ENCODE measurements around the gene MTMR11.

GRCh38 chr1:149896575-149896974 is 40.1 kb downstream of the MTMR11 start:
- no peak for TF ChIP-seq MLXIP (CRISPR knock-in tag; IDR thresholded peaks at IDR 0.05; ENCODE audit: borderline replicate concordance)
- TF ChIP-seq ATF6 (CRISPR knock-in tag; conservative IDR thresholded peaks at IDR 0.05) = no peak
- TF ChIP-seq GABPA (IDR thresholded peaks at IDR 0.05; ENCODE audit: low read depth, low read length) = no peak
- TF ChIP-seq GABPA (CRISPR knock-in tag; IDR thresholded peaks at IDR 0.05; ENCODE audit: low read depth) = no peak
- no peak for TF ChIP-seq CTCF (CRISPR knock-in tag; IDR thresholded peaks at IDR 0.05)
- TF ChIP-seq ARID4A (CRISPR knock-in tag; IDR thresholded peaks at IDR 0.05; ENCODE audit: borderline replicate concordance) = no peak
- no peak for TF ChIP-seq MXD4 (CRISPR knock-in tag; IDR thresholded peaks at IDR 0.05)
- TF ChIP-seq ZNF772 (CRISPR knock-in tag; IDR thresholded peaks at IDR 0.05) = no peak
- TF ChIP-seq ZNF331 (CRISPR knock-in tag; IDR thresholded peaks at IDR 0.05) = no peak
- TF ChIP-seq NFYB (CRISPR knock-in tag; IDR thresholded peaks at IDR 0.05) = no peak
- TF ChIP-seq ZUFSP (CRISPR knock-in tag; IDR thresholded peaks at IDR 0.05; ENCODE audit: borderline replicate concordance) = no peak
- TF ChIP-seq ZNF546 (CRISPR knock-in tag; conservative IDR thresholded peaks at IDR 0.05) = no peak
- no peak for TF ChIP-seq MBNL3 (CRISPR knock-in tag; conservative IDR thresholded peaks at IDR 0.05)
- no peak for TF ChIP-seq ATF2 (CRISPR knock-in tag; IDR thresholded peaks at IDR 0.05)
- no peak for TF ChIP-seq HDAC6 (IDR thresholded peaks at IDR 0.05; ENCODE audit: low read depth, low read length)
